ENCODE results near the gene SPPL3. TPM values are rescaled to one million over a fixed set of nuclear protein-coding genes. Genes with fewer than 3 reads are reported as not detected.

The SPPL3 gene
- total RNA-seq, 1 donor from 2014 or later: 40.3 TPM

DNA sequence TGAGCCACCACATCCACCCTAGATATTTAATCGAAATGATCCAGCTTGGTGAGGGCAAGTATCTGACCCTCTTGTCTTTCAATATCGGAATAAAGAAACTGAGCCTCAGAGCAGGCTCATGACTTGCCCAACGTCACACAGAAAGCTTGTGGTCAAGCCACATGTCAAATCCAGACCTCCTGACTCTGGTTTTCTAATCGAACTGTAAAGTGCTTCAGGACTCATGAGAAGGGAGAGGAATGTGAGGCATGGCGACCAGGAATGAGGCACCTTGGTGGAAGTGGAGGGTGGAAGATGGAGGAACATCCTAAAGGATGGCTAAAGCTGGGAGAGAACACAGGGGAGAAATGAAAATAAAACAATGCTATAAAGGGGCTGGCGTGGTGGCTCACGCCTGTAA, 27.9 kb upstream of the SPPL3 start:
- no peak overlapping the region for H3K4me3 Mint-ChIP-seq
- peaks cover 3% of the 10 kb centered on the region for H3K27me3 Mint-ChIP-seq
- intact Hi-C loops (cut with micrococcal nuclease): no loop called here
- TF ChIP-seq, protein P1, sequence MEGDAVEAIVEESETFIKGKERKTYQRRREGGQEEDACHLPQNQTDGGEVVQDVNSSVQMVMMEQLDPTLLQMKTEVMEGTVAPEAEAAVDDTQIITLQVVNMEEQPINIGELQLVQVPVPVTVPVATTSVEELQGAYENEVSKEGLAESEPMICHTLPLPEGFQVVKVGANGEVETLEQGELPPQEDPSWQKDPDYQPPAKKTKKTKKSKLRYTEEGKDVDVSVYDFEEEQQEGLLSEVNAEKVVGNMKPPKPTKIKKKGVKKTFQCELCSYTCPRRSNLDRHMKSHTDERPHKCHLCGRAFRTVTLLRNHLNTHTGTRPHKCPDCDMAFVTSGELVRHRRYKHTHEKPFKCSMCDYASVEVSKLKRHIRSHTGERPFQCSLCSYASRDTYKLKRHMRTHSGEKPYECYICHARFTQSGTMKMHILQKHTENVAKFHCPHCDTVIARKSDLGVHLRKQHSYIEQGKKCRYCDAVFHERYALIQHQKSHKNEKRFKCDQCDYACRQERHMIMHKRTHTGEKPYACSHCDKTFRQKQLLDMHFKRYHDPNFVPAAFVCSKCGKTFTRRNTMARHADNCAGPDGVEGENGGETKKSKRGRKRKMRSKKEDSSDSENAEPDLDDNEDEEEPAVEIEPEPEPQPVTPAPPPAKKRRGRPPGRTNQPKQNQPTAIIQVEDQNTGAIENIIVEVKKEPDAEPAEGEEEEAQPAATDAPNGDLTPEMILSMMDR (IDR thresholded peaks at IDR 0.05): no peak
- H3K36me3 Mint-ChIP-seq (ENCODE audit: low read depth): no peaks in the 10 kb centered on the region
- H3K27ac Mint-ChIP-seq: no peak overlapping the region
- H3K9me3 Mint-ChIP-seq: no peaks in the 10 kb centered on the region
- ChIA-PET POLR2A (no interaction called here), CTCF (no interaction called here)
- ATAC-seq (ENCODE audit: low read depth): no peak
- DNase-seq: no peak
- peaks cover 2% of the 10 kb centered on the region for H3K4me1 Mint-ChIP-seq

DNA sequence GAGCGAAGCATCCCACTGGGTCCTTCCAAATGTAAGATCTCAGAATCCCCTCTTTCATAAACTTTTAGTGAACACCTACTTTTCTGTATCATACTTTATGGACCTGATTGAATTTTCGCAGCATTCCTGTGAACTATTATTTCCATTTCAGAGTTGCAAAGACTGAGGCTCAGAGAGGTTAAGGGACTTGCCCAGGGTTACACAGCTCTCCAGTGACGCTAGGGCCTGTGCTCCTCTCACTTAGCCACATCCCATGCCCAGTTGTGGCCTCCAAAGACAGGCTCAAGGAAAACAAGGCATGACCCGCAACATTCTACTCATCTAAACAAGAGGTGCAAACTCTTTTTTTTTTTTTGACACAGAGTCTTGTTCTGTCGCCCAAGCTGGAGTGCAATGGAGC, 25.9 kb upstream of the SPPL3 start:
- TF ChIP-seq, protein P1 (IDR thresholded peaks at IDR 0.05): no peak
- ATAC-seq (ENCODE audit: low read depth) (no peak), DNase-seq (no peak)
- no peaks in the 10 kb centered on the region for H3K36me3 Mint-ChIP-seq (ENCODE audit: low read depth)
- no peak overlapping the region for H3K27ac Mint-ChIP-seq
- no peaks in the 10 kb centered on the region for H3K9me3 Mint-ChIP-seq
- CTCF ChIA-PET: no interaction called here
- no peaks in the 10 kb centered on the region for H3K4me1 Mint-ChIP-seq
- intact Hi-C loops (cut with micrococcal nuclease): no loop called here
- peaks cover 3% of the 10 kb centered on the region for H3K27me3 Mint-ChIP-seq
- POLR2A ChIA-PET: no interaction called here
- no peak overlapping the region for H3K4me3 Mint-ChIP-seq

DNA sequence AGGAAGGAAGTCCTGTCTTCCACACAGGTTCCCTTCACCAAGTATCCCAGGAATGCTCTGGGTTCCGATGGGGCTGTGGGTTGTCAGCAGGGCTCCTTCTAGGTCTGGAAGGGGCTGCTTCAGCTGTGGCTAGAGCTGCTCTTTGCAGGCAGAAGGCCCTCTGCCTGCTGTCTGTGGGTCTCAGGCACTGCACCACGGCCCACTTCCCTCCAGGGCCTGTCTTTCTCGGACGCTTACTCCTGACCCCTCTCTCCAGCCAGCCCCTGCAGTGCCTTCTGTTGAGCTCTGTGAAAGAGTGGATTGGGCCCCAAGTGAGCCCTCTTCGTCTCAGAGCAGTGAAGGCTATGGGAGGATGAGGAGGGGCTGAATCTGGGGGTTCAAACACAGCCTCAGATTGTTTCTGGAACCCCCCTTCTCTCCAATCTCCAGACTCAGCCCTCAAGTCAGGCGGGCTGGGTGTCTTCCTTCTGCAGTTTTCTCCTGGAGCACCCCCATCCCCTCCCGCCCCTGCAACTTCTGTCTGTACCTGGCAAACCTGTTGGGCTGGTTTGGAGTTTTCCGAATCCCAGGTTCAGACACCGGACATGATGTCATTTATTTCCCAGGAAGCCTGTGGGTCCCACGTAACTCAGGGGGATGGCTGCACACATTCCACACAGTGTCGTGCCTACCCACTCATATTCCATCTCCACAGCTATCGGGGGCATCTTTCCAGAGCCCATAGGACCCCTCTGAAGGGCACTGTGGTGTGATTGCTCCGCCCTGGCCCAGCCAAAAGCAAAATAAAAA, 24.9 kb upstream of the SPPL3 start:
- DNase-seq (no peak), ATAC-seq (ENCODE audit: low read depth) (no peak)
- Mint-ChIP-seq H3K9me3 (no peaks in the 10 kb centered on the region), H3K27me3 (peaks cover 3% of the 10 kb centered on the region), H3K27ac (no peak overlapping the region), H3K4me1 (no peaks in the 10 kb centered on the region), H3K4me3 (no peak overlapping the region), H3K36me3 (ENCODE audit: low read depth) (no peaks in the 10 kb centered on the region)
- ChIA-PET POLR2A (no interaction called here), CTCF (no interaction called here)
- TF ChIP-seq, protein P1 (IDR thresholded peaks at IDR 0.05): no peak
- intact Hi-C loops (cut with micrococcal nuclease): no loop called here

DNA sequence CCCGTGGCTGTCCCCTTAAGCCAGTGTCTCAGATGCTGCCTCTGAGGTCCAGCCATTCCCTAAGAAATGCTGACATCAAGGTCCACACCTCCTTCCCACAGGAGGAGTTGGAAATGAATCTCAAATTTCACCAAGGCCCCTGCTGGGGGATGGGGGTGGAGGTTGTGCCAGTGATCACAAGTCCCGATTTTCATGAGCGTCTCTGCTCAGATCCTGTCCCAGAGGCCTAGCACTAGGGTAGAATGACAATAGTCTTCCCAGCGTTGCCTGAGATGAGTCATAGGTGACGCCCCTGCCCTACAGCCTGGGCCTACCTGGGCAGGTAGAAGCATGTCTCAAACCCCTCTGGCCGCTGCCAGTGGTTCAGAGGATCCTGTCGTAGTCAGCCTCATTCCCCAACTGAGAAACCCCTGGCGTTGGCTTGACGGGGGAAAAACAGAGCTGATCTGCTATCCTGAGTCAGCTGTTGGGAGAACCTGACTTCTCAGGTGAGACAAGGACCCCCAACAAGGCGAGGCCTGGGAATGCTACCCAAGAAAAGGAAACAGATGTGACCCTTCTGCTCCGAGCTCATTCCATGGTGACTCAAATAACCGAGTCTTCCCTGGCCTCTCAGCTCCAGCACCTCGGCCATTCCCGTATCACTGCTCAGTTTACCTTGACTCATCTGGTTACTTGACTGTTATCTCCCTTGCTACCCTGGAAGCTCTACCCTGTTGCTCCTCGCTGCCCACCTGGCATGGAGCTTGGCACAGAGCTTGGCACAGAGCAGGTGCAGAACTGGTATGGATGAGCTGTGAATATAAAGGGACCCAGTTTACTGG, 21.8 kb upstream of the SPPL3 start:
- ATAC-seq (ENCODE audit: low read depth) (no peak), DNase-seq (no peak)
- Mint-ChIP-seq H3K4me3 (no peak overlapping the region), H3K9me3 (no peaks in the 10 kb centered on the region), H3K36me3 (ENCODE audit: low read depth) (no peaks in the 10 kb centered on the region), H3K27me3 (peaks cover 2% of the 10 kb centered on the region), H3K4me1 (no peaks in the 10 kb centered on the region), H3K27ac (no peak overlapping the region)
- CTCF ChIA-PET: no interaction called here
- TF ChIP-seq, protein P1 (IDR thresholded peaks at IDR 0.05): no peak
- intact Hi-C loops (cut with micrococcal nuclease): no loop called here
- POLR2A ChIA-PET: no interaction called here

DNA sequence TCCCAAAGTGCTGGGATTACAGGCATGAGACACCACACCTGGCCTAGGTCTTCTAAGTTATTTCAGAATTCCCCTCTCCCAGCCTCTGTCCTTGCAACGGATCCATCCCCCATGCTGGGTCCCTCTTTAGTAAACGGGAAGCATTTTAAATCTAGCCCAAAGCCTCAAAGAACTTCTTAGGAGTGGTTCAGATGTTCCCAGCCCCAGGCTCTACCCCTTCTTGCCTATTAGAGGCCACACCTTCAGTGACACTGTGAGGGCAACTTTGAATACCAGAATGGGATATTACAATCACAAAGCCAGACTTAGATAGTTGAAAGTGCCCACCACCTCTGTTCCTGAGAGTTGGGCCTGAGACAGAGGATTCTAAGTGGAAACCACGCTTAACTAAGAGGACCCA, 18.1 kb upstream of the SPPL3 start:
- ChIA-PET POLR2A (no interaction called here), CTCF (interaction anchor here (0.6 kb wide), 1 partner anchor 17 kb away, joined by 3 read pairs; no protein-coding TSS in a partner anchor)
- TF ChIP-seq, protein P1 (IDR thresholded peaks at IDR 0.05): no peak
- Mint-ChIP-seq H3K27me3 (peaks cover 4% of the 10 kb centered on the region), H3K4me1 (no peaks in the 10 kb centered on the region), H3K27ac (no peak overlapping the region), H3K36me3 (ENCODE audit: low read depth) (no peaks in the 10 kb centered on the region), H3K9me3 (peaks cover 10% of the 10 kb centered on the region), H3K4me3 (no peak overlapping the region)
- ATAC-seq (ENCODE audit: low read depth): no peak
- intact Hi-C loops (cut with micrococcal nuclease): no loop called here
- DNase-seq: no peak
